ES-I3 (cell line): Measurements from ENCODE around the gene MAP3K8.
"Not testable (repeated sequence)": the region's sequence is repeated elsewhere in the genome, so short reads cannot be mapped to it uniquely, and the experiment has no call there.

ENCODE experiments used
- H3K36me3 ChIP-seq: 2 replicates; pipeline ENCODE4 v1.6.1; 2013; ENCODE audit warnings: mild to moderate bottlenecking, low read length, control low read depth, moderate library complexity; ENCODE audit not compliant: insufficient read depth
- H3K4me1 ChIP-seq: 2 replicates; pipeline ENCODE4 v1.6.1; 2013; ENCODE audit warnings: mild to moderate bottlenecking, control low read depth, low read length; ENCODE audit not compliant: insufficient read depth
- H3K9ac ChIP-seq: 2 replicates; pipeline ENCODE4 v1.6.1; 2013; ENCODE audit warnings: low read depth, mild to moderate bottlenecking, low read length, moderate library complexity
- H3K9me3 ChIP-seq: 2 replicates; pipeline ENCODE4 v1.6.1; 2013; ENCODE audit warnings: mild to moderate bottlenecking, low read length, moderate library complexity; ENCODE audit not compliant: control insufficient read depth, insufficient read depth

MAP3K8 gene

DNA sequence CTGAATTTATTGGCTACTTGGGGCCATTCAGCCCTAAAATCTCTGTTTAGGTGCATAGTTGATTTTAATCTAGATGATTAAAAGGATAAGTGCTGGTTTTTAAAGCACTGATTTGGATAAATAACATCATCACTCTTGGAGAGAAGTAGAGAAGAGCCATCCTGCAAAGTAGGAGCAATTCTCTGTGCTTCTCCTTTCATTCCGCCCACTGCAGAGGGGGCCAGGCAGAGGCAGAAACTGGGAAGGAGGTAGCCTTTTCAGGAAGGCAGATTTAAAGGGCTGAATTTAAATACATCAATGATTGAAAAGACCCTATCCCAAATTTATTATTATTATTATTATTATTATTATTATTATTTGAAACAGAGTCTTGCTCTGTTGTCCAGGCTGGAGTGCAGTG, 14.1 kb downstream of the MAP3K8 start:
- Histone ChIP-seq H3K9me3 (no peaks in the 10 kb centered on the region), H3K36me3 (no peaks in the 10 kb centered on the region), H3K4me1 (no peaks in the 10 kb centered on the region), H3K9ac (no peak overlapping the region)

DNA sequence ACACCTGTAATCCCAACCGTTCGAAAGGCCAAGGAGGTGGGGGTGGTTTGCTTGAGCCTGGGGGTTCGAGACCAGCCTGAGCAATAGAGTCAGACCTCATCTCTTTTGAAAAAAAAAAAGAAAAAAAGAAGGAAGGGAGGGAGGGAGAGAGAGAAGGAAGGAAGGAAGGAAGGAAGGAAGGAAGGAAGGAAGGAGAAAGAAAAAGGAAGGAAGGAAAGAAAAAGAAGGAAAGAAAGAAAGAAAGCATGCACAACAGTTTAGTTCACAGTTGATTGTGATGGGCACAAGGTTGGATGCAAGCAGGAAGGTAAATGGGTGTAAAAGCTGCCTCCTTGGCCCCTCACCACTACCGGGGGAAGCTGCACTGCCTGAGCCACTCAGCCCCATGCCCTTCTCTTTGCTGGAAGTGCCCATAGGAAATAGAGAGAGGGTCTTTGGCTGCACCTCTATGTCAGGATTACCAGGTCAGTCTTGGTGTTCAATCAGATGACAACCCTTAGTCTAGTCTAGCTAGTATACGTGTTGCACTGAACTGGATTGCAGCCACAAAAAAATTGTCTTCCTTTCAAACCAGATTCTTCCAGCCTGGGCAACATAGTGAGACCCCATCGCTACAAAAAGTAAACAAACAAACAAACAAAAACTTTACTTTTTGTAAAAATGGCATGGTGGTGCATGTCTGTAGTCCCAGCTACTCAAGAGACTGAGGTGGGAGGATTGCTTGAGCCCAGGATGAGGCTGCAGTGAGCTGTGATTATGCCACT, 20.0 kb downstream of the MAP3K8 start:
- Histone ChIP-seq H3K36me3 (no peaks in the 10 kb centered on the region), H3K4me1 (no peaks in the 10 kb centered on the region), H3K9ac (no peak overlapping the region), H3K9me3 (no peaks in the 10 kb centered on the region)

DNA sequence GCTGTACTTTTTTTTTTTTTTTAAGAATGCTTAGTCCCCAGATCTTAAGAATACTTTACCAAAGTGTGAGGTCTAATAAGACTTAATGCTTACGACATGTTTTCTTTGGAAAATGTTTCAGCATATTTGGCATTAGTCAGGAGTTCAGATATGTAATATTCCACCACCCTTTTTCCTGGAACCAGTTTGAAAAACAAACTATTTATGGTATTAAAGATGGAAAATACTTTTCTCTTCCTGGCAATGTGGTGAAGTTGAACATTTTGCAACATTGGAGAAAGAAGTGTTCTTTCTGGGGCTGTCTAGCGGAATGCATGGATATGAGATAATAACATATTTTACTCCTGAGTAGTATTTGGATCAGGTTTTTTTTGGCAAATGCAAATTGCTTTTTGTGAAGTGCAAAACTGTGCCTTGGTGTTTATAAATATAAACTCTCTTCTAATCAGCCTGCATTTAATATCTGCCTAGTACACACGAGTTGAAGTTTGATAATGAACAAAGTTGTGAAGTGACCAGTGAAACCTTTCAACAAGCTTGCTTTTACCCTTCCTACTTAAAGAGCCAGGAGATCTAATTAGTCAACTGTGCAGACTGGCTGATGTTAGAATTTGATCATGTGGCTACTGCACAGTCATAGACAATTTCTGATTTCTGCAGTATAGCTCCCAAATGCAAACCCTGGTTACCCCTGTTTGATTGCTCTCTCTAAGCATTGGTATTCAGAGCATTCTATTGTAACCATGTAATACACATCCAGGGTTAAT, 20.9 kb downstream of the MAP3K8 start:
- Histone ChIP-seq H3K36me3 (no peaks in the 10 kb centered on the region), H3K9ac (no peak overlapping the region), H3K4me1 (0 out of 2 replicates have a peak, but pooled peaks cover 5% of the 10 kb centered on the region), H3K9me3 (no peaks in the 10 kb centered on the region)

DNA sequence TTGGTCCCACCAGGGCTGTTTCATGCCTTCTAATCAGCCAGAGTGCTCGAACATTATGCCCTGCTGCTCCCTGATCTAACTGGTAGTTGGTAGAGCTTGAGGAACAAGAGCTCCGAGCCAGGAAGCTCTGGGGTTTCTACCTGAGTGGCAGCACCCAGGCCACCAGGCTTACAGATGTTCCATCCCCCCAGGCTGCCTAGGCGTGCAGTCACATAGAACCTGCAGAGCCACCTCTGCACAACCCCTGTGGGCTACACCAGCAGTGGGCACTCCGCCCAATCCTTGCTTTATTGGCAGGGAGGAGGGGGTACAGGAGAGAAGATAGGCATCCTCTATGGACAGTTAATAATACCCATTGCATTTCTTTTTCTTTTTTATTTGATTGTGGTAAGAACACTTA, 21.8 kb downstream of the MAP3K8 start:
- Histone ChIP-seq H3K36me3 (no peaks in the 10 kb centered on the region), H3K4me1 (0 out of 2 replicates have a peak, but pooled peaks cover 5% of the 10 kb centered on the region), H3K9me3 (no peaks in the 10 kb centered on the region), H3K9ac (no peak overlapping the region)

DNA sequence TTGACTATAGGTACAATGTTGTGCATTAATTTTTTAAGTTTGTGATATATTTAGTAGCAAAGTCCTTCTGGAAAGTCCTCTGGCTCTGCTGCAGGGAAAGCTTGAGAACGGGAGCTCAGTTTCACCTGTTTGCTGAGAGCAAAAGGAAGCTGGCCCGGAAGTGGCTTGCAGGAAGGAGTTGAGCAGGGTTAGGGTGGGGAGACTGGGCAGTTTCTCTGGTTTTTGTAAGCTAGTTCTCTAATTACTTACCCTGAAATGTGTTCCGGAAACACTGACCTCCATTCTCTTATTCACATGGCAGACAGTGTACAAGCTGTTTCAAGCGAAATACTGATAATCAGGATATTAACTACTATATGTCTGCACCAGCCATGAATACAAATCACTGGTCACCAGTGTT, 22.3 kb downstream of the MAP3K8 start:
- no peaks in the 10 kb centered on the region for H3K36me3 ChIP-seq
- no peaks in the 10 kb centered on the region for H3K9me3 ChIP-seq
- 0 out of 2 replicates have a peak, but pooled peaks cover 5% of the 10 kb centered on the region for H3K4me1 ChIP-seq
- no peak overlapping the region for H3K9ac ChIP-seq

DNA sequence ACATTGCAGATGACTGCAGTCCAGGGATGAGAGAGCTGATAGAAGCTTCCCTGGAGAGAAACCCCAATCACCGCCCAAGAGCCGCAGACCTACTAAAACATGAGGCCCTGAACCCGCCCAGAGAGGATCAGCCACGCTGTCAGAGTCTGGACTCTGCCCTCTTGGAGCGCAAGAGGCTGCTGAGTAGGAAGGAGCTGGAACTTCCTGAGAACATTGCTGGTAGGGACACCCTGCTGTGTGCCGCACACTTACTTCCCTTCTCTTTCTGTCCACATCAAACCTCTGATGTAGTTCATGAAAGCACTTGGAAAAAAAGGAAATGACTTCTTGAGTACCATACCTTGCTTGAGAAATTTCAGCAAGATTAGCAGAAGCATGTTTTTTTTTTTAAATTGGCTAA, 25.3 kb downstream of the MAP3K8 start:
- H3K9me3 ChIP-seq = no peaks in the 10 kb centered on the region
- no peak overlapping the region for H3K9ac ChIP-seq
- no peaks in the 10 kb centered on the region for H3K36me3 ChIP-seq
- 0 out of 2 replicates have a peak, but pooled peaks cover 5% of the 10 kb centered on the region for H3K4me1 ChIP-seq

DNA sequence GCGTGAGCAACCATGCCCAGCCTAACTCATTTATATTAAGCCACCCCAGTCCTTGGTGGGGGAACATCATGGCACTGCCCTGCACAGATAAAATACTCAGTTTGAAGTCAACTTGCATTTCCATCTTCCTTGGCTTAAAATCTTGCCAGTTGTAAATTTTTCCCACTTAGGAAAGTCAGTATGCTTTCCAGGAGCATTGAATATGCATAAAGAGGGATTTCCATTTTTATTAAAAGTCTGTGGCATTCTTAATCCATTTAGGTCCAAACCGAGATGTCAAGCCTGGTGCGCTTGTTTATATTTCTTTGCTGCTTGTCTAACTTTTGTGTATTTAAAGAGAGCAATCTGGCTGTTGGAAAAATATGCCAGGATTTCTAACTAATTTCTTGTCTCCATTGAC, 26.1 kb downstream of the MAP3K8 start:
- 0 out of 2 replicates have a peak, but pooled peaks cover 5% of the 10 kb centered on the region for H3K4me1 ChIP-seq
- H3K9ac ChIP-seq = no peak overlapping the region
- no peaks in the 10 kb centered on the region for H3K9me3 ChIP-seq
- no peaks in the 10 kb centered on the region for H3K36me3 ChIP-seq

DNA sequence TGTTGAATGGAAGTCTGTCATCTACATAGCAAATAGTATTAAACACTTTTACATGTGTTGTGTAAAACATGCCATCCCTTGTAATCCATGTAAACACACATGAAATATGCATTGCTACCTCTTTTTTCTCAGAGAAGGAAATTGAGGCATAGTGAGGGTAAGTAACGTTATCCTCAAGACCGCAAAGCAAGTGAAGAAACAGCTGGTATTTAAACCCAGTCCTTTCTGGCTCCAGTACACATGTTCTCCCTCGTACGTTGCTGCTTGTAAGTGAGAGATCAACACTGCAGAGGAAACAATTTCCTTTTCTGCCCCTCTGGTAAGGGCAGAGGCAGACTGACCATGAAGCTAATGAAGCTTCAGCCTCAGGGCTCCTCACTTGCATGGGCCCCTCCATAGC, 28.5 kb downstream of the MAP3K8 start:
- 0 out of 2 replicates have a peak, but pooled peaks cover 5% of the 10 kb centered on the region for H3K4me1 ChIP-seq
- H3K9ac ChIP-seq = no peak overlapping the region
- no peaks in the 10 kb centered on the region for H3K36me3 ChIP-seq
- H3K9me3 ChIP-seq = no peaks in the 10 kb centered on the region

DNA sequence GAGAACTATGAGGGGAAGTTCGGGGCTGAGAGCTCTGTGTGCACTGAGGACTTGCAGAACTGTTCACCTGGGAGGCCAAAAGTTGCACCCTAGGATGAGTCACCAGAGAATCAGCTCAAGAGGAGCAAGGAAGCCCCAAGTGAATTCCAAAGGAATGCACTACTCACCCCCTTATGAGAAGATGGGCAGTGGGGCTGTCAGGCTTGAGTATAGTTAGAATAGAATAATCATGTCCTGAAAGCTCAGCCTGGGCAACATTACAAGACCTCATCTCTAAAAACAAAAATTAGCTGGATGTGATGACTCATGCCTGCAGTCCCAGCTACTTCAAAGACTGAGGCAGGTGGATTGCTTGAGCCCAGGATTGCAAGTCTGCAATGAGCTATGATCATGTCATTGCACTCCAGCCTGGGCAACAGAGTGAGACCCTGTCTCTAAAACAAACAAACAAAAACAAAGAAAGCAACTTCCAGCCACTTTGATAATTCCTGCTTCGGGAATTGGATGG, 30.0 kb downstream of the MAP3K8 start:
- no peaks in the 10 kb centered on the region for H3K9me3 ChIP-seq
- no peaks in the 10 kb centered on the region for H3K36me3 ChIP-seq
- 0 out of 2 replicates have a peak, but pooled peaks cover 5% of the 10 kb centered on the region for H3K4me1 ChIP-seq
- no peak overlapping the region for H3K9ac ChIP-seq

DNA sequence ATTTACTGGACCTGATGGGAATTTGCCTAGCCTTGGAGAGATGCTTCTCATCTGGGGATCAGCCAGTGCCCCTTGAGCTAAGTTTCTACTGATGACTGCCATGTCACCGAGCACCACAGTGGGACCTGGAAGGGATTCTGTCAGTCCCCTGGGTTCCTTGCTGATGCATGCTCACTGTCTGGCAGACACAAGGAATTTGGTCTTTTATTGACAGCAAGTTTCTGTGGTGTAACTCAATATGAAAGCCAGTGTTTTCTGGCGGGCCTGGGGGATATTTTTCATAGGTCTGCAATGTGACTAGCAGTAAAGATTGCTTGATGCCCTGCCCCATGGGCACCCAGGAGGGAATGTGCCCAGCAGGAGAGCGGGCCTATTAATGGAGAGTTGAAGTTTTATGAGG, 30.7 kb downstream of the MAP3K8 start:
- H3K4me1 ChIP-seq = no peaks in the 10 kb centered on the region
- H3K9ac ChIP-seq = no peak overlapping the region
- H3K9me3 ChIP-seq = no peaks in the 10 kb centered on the region
- no peaks in the 10 kb centered on the region for H3K36me3 ChIP-seq

DNA sequence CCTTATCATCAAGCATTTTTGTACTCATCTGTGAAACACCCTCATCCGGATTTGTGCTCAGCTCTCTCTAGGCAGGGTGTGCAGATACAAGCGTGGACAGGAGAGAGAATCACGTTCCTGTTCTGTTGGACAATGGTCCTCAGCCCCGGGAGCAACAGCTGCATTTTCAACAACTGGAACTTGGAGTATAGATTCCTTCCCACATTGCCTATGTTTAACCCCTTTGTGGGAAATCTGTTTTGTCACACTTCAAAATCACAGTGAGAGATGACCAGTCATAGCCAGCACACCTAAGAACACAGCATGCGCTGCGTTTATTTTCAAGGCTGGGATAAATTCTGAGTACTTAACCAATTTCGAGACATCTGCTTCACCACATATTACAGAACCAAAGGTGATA, 32.5 kb downstream of the MAP3K8 start:
- H3K36me3 ChIP-seq = no peaks in the 10 kb centered on the region
- H3K9me3 ChIP-seq = no peaks in the 10 kb centered on the region

DNA sequence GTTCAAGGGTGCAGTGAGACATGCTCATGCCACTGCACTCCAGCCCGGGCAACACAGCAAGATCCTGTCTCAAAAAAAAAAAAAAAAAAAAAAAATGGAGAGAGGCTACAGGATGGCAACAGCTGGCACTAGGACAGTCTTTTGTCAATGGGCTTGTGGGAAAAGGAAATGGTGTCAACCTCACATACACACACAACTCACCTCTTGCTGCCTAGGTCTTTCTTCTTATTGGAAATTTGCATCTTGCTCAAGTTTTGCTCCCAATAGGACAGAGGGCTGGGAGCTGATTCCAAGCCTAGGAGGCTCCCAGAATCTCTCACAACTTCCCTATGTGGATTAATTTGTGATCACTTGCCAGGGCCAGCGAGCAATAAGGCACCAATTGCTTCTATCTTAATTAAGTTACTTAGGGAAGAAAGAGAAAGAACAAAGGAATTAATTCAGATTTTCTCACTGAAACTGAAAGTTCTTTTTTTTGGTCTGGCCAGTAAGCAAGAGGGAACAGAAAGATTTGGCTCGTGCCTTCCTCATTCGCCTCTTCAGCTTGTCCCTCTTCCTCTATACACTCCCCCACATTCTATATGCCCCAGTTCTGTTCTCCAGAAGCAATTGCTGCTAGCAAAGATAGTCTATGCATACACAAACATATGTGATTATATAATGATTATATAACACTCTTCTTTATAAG, 33.8 kb downstream of the MAP3K8 start:
- H3K9ac ChIP-seq = no peak overlapping the region
- no peaks in the 10 kb centered on the region for H3K36me3 ChIP-seq
- H3K4me1 ChIP-seq = no peaks in the 10 kb centered on the region
- no peaks in the 10 kb centered on the region for H3K9me3 ChIP-seq

More for the DNA sequence above, 32.5 kb downstream of the MAP3K8 start:
- Histone ChIP-seq H3K9ac (no peak overlapping the region), H3K4me1 (no peaks in the 10 kb centered on the region)

DNA sequence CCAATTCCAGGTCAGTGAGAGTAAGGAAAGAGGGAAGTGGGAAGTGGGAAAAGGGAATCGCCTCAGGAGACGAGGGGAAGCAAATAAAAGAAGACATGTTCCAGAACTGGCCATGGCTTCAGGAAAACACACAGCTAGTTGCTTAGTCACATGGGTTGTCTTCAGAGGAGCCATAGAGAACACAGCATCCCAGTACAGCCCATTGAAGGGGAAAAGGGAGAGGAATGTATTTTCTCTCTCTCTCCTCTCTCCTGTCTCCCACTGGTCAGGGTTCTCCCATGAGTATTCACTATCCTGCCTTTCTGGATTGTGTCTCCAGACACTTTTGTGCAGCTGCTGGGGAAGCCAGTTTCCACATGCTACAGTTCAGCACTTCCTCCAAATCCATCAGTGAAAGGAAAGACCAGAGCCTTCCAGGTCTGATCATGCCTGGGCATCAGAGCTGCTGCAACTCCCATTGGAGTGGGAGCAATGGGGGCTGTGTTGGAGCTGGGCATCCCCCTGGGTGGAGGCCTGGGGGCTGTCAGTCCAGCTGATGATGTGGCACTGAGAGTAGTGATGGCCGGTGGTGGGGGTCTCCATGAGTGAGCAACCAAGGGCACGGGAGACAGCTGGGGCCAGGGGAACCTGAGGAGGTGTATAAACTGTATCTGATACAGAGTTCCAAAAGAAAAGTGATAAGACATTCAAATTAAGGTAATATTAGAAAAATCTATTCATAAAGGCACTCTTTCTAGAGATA, 38.6 kb downstream of the MAP3K8 start:
- Histone ChIP-seq H3K9ac (no peak overlapping the region), H3K9me3 (no peaks in the 10 kb centered on the region), H3K36me3 (no peaks in the 10 kb centered on the region), H3K4me1 (no peaks in the 10 kb centered on the region)

DNA sequence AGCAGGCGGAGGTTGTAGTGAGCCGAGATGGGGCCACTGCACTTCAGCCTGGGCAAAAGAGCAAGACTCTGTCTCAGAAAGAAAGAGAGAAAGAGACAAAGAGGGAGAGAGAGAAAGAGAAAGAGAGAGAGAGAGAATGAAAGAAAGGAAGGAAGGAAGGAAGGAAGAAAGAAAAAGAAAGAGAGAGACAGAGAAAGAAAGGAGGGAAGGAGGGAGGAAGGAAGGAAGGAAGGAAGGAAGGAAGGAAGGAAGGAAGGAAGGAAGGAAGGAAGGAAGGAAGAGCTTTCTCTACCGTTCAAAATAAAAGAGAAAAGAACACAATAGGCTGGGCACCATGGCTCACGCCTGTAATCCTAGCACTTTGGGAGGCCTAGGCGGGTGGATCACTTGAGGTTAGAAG, 41.5 kb downstream of the MAP3K8 start:
- H3K9me3 ChIP-seq, H3K36me3 ChIP-seq, H3K9ac ChIP-seq, H3K4me1 ChIP-seq: not testable (repeated sequence)
